K562 (cell line): ENCODE measurements around the gene FXYD1.

ENCODE experiments used
- BRD4 ChIP-seq: fragments of 200-600 bp; sonication (generic); IDR thresholded peaks from 2 replicates; pipeline ENCODE4 v1.6.1; 2017; ENCODE audit warnings: inconsistent platforms
- CEBPB ChIP-seq: fragments of 450-650 bp; IDR thresholded peaks from 2 replicates; pipeline ENCODE4 v1.6.1; 2016; ENCODE audit warnings: missing genetic modification characterization, missing compliant biosample characterization
- JUN ChIP-seq, 2 experiments: sonication (generic) in 1 of 2; formaldehyde crosslinking in 1 of 2; IDR thresholded peaks; 2 replicates each; pipeline versions ENCODE4 v1.6.1 to v1.8.0; 2012 to 2022; ENCODE audit warnings: borderline replicate concordance in 2 of 2, mild to moderate bottlenecking in 2 of 2, improper control_type of control experiment in 1 of 2, low read depth in 1 of 2, low read length in 1 of 2, missing genetic modification reagents in 1 of 2
- MEF2A ChIP-seq: IDR thresholded peaks from 2 replicates; pipeline ENCODE4 v1.6.1; 2011; ENCODE audit warnings: low read depth, mild to moderate bottlenecking, low read length, moderate library complexity; ENCODE audit not compliant: control insufficient read depth
- POLR2AphosphoS5 ChIP-seq: IDR thresholded peaks from 2 replicates; pipeline ENCODE4 v1.6.1; 2011; ENCODE audit warnings: mild to moderate bottlenecking, low read depth, low read length, moderate library complexity; ENCODE audit not compliant: control insufficient read depth, insufficient read depth
- RFX1 ChIP-seq: fragments of 450-650 bp; IDR thresholded peaks from 2 replicates; pipeline ENCODE4 v1.6.1; 2016; ENCODE audit warnings: mild to moderate bottlenecking, moderate library complexity
- YY1 ChIP-seq, 3 experiments: IDR thresholded peaks; 2 replicates each; pipeline ENCODE4 v1.6.1; 2011; ENCODE audit warnings: low read length in 2 of 3, mild to moderate bottlenecking in 2 of 3, moderate library complexity in 2 of 3, borderline replicate concordance in 1 of 3, control low read depth in 1 of 3, low read depth in 1 of 3; ENCODE audit not compliant: insufficient read depth in 3 of 3, insufficient replicate concordance in 2 of 3, control insufficient read depth in 1 of 3, insufficient read length in 1 of 3; ENCODE audit errors: extremely low read depth in 1 of 3
- ZNF3 ChIP-seq: fragments of 250-450 bp; sonication (Bioruptor Pico); IDR thresholded peaks from 2 replicates; pipeline ENCODE4 v1.5.0; 2021; ENCODE audit warnings: mild to moderate bottlenecking, moderate library complexity
- TF ChIP-seq, protein P1 (sequence below): sonication (generic); formaldehyde crosslinking; IDR thresholded peaks from 2 replicates; pipeline ENCODE4 v1.8.0; 2022; ENCODE audit warnings: mild to moderate bottlenecking, low read depth, missing genetic modification reagents
- TF ChIP-seq, protein P2 (sequence below): sonication (generic); formaldehyde crosslinking; IDR thresholded peaks from 2 replicates; pipeline ENCODE4 v1.8.1; 2022; ENCODE audit warnings: missing genetic modification reagents
- TF ChIP-seq, protein P3 (sequence below): fragments of 450-650 bp; formaldehyde crosslinking; IDR thresholded peaks from 2 replicates; pipeline ENCODE4 v1.4.0; 2020; ENCODE audit warnings: mild to moderate bottlenecking, moderate library complexity
- TF ChIP-seq, protein P4 (sequence below), 3 experiments: IDR thresholded peaks in 2 of 3; conservative IDR thresholded peaks in 1 of 3; 2 replicates each; pipeline ENCODE4 v1.5.1; 2011 to 2012; ENCODE audit warnings: low read length in 3 of 3, mild to moderate bottlenecking in 3 of 3, control low read depth in 2 of 3, improper control_type of control experiment in 1 of 3, inconsistent platforms in 1 of 3, low read depth in 1 of 3, mixed read lengths in 1 of 3, moderate library complexity in 1 of 3; ENCODE audit not compliant: insufficient read depth in 2 of 3
- TF ChIP-seq, protein P5 (sequence below): sonication (generic); formaldehyde crosslinking; IDR thresholded peaks from 2 replicates; pipeline ENCODE4 v1.8.1; 2023; ENCODE audit warnings: mild to moderate bottlenecking, missing genetic modification reagents

GRCh38 chr19:35133826-35134225, 4.8 kb upstream of the FXYD1 start:
- TF ChIP-seq, protein P1, sequence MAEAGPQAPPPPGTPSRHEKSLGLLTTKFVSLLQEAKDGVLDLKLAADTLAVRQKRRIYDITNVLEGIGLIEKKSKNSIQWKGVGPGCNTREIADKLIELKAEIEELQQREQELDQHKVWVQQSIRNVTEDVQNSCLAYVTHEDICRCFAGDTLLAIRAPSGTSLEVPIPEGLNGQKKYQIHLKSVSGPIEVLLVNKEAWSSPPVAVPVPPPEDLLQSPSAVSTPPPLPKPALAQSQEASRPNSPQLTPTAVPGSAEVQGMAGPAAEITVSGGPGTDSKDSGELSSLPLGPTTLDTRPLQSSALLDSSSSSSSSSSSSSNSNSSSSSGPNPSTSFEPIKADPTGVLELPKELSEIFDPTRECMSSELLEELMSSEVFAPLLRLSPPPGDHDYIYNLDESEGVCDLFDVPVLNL (CRISPR knock-in tag): no peak
- TF ChIP-seq CEBPB (tag) (no peak), JUN (IDR thresholded peaks at IDR 0.05; ENCODE audit: borderline replicate concordance, low read depth, low read length) (no peak), JUN (CRISPR knock-in tag; IDR thresholded peaks at IDR 0.05; ENCODE audit: borderline replicate concordance) (no peak), YY1 (IDR thresholded peaks at IDR 0.05; ENCODE audit: borderline replicate concordance in 1 of 3, control insufficient read depth in 1 of 3, extremely low read depth in 1 of 3, insufficient read depth in 3 of 3, insufficient read length in 1 of 3, insufficient replicate concordance in 2 of 3, low read depth in 1 of 3, low read length in 2 of 3) (no peak), POLR2AphosphoS5 (no peak), BRD4 (no peak), ZNF3 (CRISPR knock-in tag) (no peak), RFX1 (no peak), MEF2A (no peak)
- TF ChIP-seq, protein P2, sequence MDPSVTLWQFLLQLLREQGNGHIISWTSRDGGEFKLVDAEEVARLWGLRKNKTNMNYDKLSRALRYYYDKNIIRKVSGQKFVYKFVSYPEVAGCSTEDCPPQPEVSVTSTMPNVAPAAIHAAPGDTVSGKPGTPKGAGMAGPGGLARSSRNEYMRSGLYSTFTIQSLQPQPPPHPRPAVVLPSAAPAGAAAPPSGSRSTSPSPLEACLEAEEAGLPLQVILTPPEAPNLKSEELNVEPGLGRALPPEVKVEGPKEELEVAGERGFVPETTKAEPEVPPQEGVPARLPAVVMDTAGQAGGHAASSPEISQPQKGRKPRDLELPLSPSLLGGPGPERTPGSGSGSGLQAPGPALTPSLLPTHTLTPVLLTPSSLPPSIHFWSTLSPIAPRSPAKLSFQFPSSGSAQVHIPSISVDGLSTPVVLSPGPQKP (CRISPR knock-in tag): no peak
- TF ChIP-seq, protein P3, sequence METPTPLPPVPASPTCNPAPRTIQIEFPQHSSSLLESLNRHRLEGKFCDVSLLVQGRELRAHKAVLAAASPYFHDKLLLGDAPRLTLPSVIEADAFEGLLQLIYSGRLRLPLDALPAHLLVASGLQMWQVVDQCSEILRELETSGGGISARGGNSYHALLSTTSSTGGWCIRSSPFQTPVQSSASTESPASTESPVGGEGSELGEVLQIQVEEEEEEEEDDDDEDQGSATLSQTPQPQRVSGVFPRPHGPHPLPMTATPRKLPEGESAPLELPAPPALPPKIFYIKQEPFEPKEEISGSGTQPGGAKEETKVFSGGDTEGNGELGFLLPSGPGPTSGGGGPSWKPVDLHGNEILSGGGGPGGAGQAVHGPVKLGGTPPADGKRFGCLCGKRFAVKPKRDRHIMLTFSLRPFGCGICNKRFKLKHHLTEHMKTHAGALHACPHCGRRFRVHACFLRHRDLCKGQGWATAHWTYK: no peak
- TF ChIP-seq, protein P4, sequence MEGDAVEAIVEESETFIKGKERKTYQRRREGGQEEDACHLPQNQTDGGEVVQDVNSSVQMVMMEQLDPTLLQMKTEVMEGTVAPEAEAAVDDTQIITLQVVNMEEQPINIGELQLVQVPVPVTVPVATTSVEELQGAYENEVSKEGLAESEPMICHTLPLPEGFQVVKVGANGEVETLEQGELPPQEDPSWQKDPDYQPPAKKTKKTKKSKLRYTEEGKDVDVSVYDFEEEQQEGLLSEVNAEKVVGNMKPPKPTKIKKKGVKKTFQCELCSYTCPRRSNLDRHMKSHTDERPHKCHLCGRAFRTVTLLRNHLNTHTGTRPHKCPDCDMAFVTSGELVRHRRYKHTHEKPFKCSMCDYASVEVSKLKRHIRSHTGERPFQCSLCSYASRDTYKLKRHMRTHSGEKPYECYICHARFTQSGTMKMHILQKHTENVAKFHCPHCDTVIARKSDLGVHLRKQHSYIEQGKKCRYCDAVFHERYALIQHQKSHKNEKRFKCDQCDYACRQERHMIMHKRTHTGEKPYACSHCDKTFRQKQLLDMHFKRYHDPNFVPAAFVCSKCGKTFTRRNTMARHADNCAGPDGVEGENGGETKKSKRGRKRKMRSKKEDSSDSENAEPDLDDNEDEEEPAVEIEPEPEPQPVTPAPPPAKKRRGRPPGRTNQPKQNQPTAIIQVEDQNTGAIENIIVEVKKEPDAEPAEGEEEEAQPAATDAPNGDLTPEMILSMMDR (IDR thresholded peaks at IDR 0.05 in 2 of 3, conservative IDR thresholded peaks at IDR 0.05 in 1 of 3; ENCODE audit: insufficient read depth in 2 of 3, low read depth in 1 of 3, low read length in 3 of 3): no peak
- TF ChIP-seq, protein P5, sequence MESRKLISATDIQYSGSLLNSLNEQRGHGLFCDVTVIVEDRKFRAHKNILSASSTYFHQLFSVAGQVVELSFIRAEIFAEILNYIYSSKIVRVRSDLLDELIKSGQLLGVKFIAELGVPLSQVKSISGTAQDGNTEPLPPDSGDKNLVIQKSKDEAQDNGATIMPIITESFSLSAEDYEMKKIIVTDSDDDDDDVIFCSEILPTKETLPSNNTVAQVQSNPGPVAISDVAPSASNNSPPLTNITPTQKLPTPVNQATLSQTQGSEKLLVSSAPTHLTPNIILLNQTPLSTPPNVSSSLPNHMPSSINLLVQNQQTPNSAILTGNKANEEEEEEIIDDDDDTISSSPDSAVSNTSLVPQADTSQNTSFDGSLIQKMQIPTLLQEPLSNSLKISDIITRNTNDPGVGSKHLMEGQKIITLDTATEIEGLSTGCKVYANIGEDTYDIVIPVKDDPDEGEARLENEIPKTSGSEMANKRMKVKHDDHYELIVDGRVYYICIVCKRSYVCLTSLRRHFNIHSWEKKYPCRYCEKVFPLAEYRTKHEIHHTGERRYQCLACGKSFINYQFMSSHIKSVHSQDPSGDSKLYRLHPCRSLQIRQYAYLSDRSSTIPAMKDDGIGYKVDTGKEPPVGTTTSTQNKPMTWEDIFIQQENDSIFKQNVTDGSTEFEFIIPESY: no peak
